HPDE6-E6E7 (cell line): ENCODE results near the gene KHSRP.
"Not testable (repeated sequence)": the region's sequence is repeated elsewhere in the genome, so short reads cannot be mapped to it uniquely, and the experiment has no call there.

Experiments
- DNase-seq: peaks from one replicate; pipeline ENCODE4 v3.0.0; 2011; ENCODE audit warnings: missing footprints; ENCODE audit errors: extremely low spot score

KHSRP gene

DNA sequence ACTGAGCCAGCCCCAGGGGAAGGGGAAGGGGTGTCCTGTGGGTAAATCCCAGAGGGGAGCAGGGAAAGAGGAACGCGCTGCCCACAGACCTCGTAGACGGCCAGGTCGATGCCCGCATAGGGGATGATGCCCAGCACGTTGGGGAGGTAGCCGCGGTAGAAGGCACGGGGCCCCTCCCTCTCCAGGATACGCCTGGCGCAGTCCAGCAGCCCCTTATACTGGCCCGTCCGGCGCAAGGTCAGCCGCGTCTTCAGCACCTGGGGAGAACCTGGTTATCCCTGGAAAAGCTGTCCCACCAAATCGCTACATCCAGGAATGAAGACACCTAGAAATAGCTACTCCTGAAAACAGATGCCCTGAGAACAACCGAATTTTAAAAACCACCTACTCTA is 27.6 kb upstream of the KHSRP start:
- no peak for DNase-seq

DNA sequence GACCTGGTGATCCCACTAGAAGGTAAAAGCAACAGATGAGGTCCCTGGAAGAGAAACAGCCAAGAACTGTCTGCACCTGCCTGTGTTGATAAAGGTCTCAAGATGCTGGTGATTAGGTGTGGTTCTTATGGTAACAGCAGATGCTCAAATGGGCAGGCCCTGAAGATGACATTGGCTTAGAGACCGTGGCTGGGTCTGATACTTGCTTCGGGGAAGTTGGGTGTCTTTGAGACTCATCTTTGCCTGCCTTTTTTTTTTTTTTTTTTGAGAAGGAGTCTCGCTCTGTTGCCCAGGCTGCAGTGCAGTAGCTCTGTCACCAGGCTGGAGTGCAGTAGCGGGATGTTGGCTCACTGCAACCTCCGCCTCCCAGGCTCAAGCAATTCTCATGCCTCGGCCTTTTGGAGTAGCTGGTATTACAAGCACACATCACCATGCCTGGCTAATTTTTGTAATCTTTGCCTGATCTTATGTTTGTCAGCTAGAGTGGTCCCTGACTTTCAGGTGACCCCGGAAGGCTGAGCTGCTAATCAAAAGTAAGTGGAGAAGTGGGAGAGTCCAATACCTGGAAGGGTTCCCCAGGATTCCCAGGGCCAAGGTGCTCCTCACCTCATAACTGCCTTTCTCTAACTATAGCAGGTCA is 27.1 kb upstream of the KHSRP start:
- no peak for DNase-seq

DNA sequence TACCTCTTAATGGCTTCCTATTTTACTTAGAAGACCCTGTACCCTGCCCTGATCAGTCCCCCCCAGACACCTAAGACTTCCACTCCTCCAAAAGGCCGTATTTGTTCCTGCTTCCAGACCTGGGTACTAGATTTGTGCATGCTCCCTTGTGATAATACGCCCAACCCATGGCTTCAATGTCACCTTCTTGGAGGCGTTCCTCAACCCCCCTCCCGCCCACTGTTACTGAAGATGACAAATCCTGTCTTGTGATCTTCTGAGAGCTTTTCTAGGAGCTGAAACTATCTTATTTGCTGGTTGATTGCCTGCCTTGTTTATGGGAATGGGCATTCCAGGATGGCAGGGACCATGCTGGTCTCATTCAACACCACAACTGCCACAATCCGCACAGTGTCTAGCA is 25.6 kb upstream of the KHSRP start:
- DNase-seq, result no peak

DNA sequence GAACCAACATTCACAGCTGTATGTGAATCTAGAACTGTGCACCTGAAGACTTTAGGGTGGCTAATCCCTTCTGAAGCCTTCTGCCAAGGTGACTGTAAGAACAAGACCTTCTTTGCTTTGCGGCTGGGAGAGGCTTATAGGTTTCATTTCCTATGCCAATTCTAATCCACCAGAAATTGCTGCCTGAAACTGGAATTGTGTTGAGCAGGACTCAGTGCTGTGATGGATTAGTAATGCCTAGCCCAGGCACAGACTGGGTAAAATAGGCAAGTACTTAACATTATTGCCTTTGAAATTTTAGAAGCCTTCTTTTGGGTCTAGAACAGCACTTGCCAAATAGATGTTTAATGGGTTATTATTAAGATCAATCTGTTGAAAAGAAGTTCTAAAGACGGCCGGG is 23.4 kb upstream of the KHSRP start:
- no peak for DNase-seq

DNA sequence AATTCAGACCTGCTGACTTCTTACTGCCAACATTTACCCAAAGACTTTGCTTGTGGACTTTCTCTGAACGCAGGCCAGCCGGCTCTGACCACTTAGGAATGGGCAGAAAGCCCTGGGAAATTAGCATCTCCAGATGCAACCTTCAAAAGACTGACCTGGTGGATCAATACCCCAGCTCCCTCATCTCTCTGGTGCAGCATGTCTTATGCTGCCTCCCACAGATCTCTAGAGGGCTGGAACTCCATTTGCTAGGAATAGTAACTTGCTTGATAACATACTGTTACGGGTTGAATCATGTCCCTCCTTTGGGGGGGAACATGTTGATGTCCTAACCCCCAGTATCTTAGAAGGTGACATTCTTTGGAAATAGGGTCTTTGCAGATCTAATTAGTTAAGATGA is 21.8 kb upstream of the KHSRP start:
- no peak for DNase-seq

DNA sequence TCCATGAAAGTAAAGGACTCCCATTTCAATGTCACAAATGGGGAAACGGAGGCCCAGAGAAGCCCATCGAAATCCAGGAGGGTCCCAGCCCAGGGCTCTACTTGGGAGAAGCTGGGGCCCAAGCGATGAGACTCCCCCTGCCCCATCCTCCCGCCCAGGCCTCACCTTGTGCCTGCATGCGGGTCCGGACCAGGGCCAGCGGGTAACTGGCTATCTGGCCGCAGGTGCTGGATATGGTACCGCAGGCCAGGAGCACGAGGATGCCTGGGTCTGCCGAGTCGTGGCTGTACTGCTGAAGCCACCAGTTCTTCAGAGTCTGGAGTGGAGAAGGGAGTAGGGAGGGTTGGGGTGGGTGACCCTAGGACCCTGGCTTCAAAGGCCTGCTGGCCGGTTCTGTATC is 19.4 kb upstream of the KHSRP start:
- DNase-seq, result no peak

DNA sequence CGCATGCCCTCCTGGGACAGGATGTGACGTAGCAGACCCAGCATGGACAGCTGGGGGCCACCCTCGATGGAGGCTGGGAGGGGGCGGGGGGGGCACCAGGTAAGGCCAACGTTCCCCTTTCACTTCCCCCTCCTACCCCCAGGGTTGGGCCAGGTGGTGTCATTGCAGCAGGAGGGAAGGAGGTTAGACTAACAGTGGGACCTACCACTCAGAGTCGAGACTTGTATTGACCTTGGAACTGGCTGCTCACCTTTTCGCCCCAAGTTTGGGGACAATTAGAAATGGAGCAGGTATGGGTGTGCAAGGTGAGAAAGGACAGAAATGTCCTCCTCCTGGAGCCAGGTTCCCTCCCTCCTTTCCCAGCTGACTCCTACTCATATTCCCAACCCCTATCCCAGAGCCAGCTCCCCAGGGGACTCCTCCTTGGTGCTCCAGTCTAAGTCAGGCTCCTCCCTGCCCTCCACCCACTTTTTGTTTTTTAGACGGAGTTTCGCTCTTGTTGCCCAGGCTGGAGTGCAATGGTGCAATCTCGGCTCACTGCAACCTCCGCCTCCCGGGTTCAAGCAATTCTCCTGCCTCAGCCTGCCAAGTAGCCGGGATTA is 17.6 kb upstream of the KHSRP start:
- DNase-seq, result no peak

DNA sequence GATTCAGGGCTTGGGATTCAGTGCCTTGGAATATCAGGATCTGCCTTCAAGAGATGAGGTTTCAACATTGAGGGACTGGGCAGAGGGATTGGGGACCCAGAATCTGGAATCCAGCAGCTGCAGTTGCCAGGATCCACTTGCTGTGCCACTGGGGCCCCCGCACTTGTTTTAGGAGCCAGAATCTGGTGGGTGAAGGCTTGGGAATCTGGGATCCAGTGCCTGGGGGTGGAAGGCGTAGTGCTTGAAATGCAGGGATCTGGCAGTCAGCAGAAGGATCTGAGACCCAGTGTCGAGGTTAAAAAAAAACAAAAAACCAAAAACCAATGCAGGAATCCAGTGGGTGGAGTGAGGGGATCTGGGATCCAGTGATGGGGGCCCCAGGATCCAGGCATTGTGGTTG is 16.3 kb upstream of the KHSRP start:
- no peak for DNase-seq

DNA sequence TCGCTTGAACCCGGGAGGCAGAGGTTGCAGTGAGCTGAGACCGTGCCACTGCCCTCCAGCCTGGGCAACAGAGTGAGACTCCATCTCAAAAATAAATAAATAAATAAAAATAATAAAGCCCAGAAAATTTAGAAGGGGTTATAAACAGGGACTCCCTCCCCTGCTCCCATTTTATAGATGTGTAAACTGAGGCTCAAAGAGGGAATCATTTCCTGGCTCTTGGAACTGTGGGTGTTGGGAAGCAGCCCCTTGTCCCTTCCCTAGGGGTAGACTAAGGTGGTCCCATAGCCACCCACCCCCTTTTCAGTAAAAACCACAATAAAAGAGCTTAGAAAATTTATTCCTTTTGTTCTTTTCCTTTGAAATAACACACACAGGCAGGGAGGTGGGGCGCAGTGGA is 15.1 kb upstream of the KHSRP start:
- no peak for DNase-seq

DNA sequence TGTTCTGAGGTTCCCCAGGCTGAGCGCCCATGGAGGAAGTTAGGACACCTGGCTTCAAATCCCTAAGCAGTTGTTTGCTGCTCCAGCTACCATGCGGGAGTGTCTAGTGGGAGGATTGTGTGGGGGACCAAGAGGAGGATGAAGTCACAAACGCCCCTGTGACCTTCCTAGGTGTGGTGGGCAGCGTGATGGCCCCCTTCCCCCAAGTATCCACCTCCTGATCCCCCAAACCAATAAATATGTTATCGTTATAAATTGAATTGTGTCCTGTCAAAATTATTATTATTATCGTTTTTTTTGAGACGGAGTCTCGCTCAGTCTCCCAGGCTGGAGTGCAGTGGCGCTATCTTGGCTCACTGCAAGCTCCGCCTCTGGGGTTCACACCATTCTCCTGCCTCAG is 9.1 kb upstream of the KHSRP start, which contains the start of gene SLC25A41:
Gene SLC25A41 (minus strand): TSS at position 101 of the 400 bp plus-strand sequence. CDS start 70 bp downstream, at position 31.
- no peak for DNase-seq

DNA sequence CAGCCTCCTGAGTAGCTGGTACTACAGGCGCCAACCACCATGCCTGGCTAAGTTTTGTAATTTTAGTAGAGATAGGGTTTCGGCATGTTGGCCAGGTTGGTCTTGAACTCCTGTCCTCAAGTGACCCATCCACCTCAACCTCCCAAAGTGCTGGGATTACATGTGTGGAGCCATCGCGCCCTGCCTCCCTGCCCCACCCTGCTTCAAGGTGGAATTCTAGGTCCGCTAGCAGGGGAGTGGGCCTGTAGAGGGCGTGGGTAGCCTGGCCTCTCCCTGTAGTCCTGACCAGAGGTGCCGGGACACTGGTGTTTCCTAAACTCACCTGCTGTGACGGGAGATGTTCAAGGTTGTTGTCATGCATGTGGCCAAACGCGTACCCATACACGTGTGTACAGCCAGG is 8.6 kb upstream of the KHSRP start:
- no peak for DNase-seq

DNA sequence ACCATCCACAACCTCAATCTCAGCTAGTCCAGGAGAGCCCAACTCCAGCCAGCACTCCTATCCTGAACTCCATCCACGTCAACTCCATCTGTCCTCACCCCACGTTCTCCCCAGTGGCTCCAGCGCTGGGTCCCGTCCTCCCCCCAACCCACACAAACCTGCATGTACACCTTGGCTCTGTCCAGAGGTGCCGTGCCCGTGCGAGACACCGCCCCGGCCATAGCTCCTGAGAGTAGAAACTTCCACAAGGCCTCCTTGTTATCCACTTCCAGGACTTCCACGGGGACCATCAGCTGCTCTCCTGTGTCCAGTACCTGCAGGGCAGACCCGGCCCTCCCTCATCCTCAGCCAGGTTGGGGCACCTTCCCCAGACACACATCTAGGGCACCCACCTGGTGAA is 7.3 kb upstream of the KHSRP start:
- DNase-seq, result no peak

DNA sequence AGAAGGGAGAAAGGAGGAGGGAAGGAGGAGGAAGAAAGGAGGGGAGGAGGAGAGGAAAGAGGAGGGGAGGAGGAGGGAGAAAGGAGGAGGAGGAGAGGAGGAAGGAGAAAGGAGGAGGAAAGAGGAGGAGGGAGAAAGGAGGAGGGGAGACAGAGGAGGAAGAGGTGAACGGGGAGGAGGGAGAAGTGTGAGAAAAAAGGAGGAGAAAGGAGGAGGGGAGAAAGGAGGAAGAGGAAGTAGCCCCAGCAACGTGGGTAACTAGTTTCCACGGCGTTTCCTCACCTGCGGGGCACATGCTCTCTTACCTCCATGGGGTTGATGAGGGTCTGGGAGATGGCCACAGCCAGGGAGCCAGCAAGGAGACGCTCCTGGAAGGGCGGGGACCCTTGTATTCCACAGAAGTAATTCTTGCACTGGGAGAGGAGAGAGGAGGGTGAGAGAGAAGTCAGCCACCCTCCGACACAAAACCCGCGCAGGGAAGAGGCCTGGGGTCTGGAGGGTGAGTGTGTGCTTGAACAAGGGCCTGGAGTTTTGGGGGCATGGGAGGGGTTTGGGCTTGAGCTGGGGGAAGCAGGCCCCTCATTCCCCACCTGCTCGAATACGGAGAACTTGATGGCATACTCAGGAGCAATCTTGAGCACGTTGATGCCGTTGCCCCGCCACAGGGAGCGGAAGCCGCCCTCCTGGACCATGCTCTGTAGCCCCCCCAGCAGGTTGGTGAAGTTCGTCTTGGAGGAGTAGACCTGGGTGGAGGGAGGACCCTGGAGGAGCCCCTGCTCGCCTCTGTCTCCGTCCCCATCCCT is 5.0 kb upstream of the KHSRP start:
- DNase-seq, result no peak

DNA sequence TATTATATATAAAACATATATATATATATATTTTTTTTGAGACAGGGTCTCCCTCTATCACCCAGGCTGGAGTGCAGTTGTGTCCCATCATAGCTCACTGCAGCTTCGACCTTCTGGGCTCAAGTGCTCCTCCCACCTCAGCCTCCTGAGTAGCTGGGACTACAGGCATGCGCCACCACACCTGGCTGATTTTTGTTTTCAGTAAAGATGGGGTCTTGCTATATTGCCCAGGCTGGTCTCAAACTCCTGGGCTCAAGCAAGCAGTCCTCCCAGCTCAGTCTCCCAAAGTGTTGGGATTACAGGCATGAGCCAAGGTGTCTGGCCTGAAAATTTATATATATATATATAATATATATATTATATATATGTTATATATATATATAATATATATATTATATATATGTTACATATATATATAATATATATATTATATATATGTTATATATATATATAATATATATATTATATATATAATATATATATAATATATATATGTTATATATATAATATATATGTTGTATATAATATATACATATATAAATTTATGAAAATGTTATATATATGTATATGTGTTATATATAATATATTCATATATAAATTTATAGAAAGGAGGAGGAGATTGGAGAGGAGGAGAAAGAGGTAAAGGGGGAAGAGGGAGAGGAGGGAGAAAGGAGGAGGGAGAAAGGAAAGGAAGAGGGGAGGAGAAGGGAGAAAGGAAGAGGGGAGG is 4.2 kb upstream of the KHSRP start:
- DNase-seq, result not testable (repeated sequence)

DNA sequence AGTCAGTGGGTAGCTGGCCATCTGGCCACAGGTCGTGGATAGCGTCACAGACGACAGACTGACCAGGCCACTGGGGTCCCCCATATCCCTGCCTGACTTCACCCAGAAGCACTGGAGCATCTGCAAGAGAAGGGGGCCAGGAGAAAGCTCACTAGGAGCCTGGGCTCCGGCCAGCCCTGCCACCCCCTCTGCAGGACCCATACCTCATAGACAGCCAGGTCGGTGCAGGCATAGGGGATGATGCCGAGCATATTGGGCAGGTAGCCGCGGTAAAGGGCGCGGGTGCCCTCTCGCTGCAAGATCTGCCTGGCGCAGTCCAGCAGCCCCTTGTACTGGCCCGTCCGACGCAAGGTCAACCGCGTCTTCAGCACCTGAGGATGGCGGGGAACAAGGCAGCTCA is 2.5 kb upstream of the KHSRP start:
- no peak for DNase-seq

DNA sequence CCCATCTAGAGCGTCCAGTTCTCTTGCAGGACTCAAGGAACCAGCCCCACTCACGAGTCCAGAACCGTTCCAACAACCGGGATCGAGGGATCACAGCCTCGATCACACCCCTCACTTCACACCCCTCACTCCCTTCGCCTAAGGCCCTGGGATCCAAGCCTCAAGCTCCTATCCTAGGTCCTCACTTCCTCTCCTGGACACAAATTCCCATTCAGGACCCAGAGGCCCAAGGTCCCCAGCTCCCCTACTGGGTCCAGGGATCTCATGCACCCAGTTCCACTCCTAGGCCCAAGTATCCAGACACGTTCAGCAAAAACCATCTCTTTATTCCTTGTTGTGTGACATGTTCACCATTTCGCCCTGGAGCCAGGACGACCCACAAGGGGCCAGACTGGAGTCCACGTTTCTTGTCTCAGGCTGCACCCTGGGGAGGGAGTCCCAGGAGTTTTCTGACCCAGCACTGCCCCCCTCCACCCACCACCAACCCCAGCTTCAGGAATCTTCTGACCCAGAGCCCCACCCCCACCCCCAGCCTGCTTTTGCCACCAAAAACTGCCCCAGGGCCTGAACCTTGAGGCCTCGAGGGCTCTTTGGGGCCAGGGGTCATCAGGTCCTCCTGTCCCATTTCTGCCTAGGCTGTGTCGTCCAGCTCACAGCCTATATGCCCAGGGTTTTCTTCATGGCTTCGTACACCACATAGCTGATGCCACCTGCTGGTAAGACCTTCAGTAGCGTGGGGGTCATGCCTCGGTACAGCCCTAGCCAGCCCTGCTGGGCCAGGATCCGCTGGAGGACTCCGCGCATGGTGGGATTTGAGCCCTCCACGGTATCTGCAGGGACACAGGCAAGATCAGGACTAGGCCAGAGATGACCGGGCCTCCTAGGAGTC is 1.4 kb upstream of the KHSRP start:
- DNase-seq, result no peak

DNA sequence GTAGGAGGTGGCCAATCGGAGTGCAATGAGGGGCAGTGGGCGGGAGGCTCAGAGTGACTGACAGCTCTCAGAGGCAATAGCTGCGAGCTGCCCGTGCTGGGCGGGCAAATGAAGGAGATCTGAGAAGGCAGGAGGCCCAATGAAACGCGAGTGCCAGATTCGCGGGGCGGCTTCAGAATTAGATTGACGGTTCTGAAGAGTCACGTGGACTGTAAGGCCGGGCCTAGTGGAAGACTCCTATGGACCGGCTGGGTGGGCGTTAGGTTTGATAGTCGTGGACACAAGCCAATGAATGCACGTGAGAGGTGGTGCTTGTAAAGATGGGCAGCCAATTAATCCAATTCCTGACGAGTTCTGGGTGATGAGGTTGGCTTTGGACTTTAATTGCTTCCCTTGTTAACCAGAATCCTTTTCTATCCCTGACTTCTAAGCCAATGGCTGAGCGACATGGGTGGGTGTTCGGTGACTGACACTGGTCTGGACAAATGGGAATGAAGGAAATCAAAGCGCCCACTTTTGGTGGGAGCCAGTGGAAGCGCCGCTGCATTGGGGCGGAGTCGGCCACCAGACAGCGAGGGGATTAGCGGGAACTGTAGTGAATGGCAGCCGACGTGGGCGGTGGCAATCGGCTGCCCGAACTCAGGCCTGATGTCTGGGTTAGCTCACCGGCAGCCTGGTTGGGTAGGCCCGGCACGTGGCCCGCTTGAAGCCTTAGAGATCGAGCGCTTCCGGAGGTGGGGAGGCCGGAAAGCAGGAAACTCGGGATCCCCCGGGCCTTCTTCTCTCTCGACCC is 524 bp upstream of the KHSRP start:
- DNase-seq, result peak; percentile 99

DNA sequence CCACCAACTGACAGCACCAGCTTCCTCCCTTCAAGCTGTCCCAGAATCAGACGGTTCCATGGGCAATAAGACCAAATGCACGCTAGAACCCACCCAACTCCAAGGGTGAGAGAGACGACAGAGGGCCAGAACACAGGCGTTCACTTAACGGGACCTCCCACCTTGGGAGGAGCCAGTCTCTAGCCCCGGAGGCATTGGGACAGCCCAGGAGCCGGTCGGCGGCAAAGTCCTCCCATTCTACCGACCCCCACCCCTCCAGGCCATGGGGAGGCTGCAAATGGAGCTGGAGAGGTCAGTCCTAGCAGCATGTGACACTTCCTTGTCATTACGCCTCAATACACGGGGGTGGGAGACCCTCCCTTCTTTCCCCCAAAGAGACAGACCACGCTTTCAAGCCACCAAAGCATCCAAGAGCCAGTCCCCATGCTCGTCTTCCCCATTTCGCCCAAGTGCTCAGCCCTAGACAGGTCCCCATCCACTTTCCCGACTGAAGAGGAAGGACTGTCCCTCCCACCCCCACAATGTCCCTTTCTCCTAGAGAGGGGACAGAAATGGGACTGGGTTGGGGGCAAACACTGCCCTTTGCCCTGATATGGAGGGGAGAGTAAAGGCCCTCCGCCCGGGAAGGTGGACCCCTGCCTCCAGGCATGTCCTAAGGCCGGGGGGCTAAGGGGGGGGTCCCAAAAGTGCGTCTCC is 964 bp downstream of the KHSRP start:
- DNase-seq, result peak; percentile 55

DNA sequence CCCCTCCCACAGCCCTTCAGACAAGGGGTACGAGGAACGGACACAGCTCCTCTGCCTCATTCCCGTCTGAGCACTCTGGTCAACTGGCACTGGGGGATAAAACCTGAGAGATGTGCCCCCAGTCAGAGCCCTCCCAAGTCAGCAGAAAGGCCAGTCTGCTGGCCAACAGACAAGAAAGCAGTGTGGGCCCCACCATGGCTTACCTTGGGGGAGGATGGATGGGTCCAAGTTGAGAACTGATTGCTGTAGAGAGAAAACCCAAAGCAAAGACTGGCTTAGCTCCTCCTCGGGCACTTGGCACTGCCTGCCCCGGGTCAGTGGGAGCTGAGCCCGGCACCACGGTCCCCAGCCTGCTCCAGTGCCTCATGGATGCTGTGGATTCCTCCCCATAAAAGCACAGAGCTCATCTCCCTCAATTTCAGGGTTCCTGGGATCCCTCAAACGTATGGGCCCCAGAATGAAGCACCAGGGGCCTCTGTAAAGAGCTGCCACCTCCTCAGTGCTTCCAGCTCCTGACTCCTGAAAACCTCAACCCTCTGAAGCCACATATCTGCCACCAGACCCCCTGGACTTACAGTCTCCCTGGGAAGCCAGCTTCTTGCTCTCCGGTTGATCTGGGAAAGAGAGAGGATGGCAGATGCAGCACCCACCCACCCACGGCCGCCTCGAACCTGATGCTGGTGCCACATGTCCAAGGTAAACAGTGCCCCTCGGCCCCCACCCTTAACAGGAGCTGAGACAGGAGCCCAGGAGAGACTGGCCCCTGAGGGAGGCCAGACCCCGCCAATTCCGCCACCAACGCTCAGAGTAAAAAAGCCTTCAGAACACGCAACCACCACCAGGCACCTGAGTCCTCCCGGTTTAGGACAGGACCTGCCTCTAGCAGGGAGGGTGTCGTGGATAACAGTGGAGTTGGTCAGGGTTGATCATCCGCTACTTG is 3.3 kb downstream of the KHSRP start:
- DNase-seq, result no peak
